Tibial nerve (tissue), 3 donors: ENCODE results near the gene PPP2R5D.

Experiments
- EP300 ChIP-seq, 2 donors: sonication (generic); formaldehyde crosslinking; IDR thresholded peaks; one replicate each; pipeline ENCODE4 v1.6.1; 2017; ENCODE audit warnings: antibody characterized with exemption in 2 of 2, mild to moderate bottlenecking in 1 of 2
- POLR2A ChIP-seq, 2 donors: fragments of 450-650 bp; IDR thresholded peaks; one replicate each; pipeline ENCODE4 v1.6.1; 2017; ENCODE audit warnings: antibody characterized with exemption in 2 of 2, mild to moderate bottlenecking in 2 of 2, moderate library complexity in 2 of 2

DNA sequence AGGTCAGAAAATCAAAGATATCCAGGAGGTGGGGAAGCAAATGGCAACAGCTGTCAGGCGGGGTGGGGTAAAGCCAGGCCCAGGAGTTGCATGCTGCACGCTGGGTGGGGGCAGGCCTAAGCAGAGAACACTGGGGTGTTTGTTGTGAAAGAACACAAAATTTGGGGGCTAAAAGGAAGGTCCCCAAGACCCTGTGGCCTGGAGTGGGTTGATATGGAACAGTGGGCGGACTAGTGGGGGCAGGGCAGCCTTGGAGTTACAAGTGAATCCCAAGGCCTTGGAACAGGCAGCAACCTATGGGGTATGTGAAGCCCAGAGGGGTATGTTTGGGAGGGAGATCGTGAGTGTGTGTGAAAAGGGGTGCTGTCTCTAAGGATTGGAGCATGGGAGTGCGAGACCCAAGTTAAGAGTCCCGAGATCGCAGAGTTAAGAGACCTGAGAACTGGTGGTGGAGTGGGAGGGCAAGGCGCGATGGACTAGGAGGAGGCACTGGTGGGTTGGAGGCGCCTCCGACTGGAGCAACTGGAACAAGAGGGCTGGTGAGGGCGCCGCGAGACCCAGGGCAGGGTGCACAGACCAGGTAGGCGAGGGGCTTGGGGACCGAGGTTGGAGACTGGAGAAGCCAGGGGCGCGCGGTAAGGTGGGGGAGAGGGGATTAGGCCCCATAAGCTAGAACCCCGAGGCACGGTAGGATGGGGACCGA, 68.6 kb downstream of the PPP2R5D start:
- TF ChIP-seq POLR2A (IDR thresholded peaks at IDR 0.05) (no peak), EP300 (IDR thresholded peaks at IDR 0.05) (no peak)
